ENCODE measurements around the gene ANKRD65. TPM values are rescaled to one million over a fixed set of nuclear protein-coding genes. Genes with fewer than 3 reads are reported as not detected.

Gene ANKRD65
- total RNA-seq, 1 experiment from 2014 or later = 0.18 TPM

- Histone ChIP-seq H3K9ac (ENCODE audit: low read length) (peak overlapping the region; percentile 61), H3K27ac (ENCODE audit: low read length) (no peak overlapping the region)
- CTCF ChIA-PET = no interaction called here
Measured at GRCh38 chr1:1435911-1436629, 15.0 kb upstream of the ANKRD65 start.

GRCh38 chr1:1435106-1435903 lies 14.2 kb upstream of the ANKRD65 start, which contains the start of gene VWA1:
Gene VWA1, plus strand, starts transcription at chr1:1435690. Its CDS starts 59 bp downstream, at chr1:1435749.
- H2AFZ ChIP-seq (ENCODE audit: low read length) = peak within 1 kb of the TSS; percentile 59

More at GRCh38 chr1:1435911-1436629, 15.0 kb upstream of the ANKRD65 start:
- Histone ChIP-seq H3K4me3 (ENCODE audit: low read length) (peak overlapping the region; percentile 88), H3K36me3 (ENCODE audit: low read depth, low read length) (no peaks in the 10 kb centered on the region), H3K79me2 (ENCODE audit: low read length) (peaks cover 13% of the 10 kb centered on the region), H3K9me2 (replicated peaks; ENCODE audit: low read length) (no peaks in the 10 kb centered on the region), H3K27me3 (ENCODE audit: low read length) (no peaks in the 10 kb centered on the region), H3K4me1 (ENCODE audit: insufficient read depth, low read length) (peaks cover 48% of the 10 kb centered on the region), H2AFZ (ENCODE audit: low read length) (peak overlapping the region; percentile 54), H3K9me3 (ENCODE audit: low read length) (no peaks in the 10 kb centered on the region), H3F3A (ENCODE audit: low read length, unreplicated experiment) (no peaks in the 10 kb centered on the region), H4K20me1 (ENCODE audit: low read length) (no peaks in the 10 kb centered on the region), H3K4me2 (ENCODE audit: low read length) (peak overlapping the region; percentile 100)
- intact Hi-C loops (cut with micrococcal nuclease) = no loop called here
- TF ChIP-seq CTCF (conservative IDR thresholded peaks at IDR 0.05; ENCODE audit: low read depth, low read length) = no peak
- no peak for TF ChIP-seq EZH2 (IDR thresholded peaks at IDR 0.05; ENCODE audit: low read length, unreplicated experiment)
- no peak for TF ChIP-seq EZH2phosphoT487 (IDR thresholded peaks at IDR 0.05; ENCODE audit: borderline replicate concordance, low read length)
- DNase-seq = no peak
- no TSS peak for BruUV-seq (replicated peaks)
- ATAC-seq = no peak; the same call in 1 of the 2 replicates
- POLR2A ChIA-PET (ENCODE audit: unreplicated experiment) = no interaction called here

More at GRCh38 chr1:1435106-1435903, 14.2 kb upstream of the ANKRD65 start, which contains the start of gene VWA1:
- Histone ChIP-seq H3K27me3 (ENCODE audit: low read length) (no peaks in the 10 kb centered on the region), H3K9me3 (ENCODE audit: low read length) (no peaks in the 10 kb centered on the region), H3K4me3 (ENCODE audit: low read length) (peak within 1 kb of the TSS; percentile 88), H3K4me1 (ENCODE audit: insufficient read depth, low read length) (peaks cover 48% of the 10 kb centered on the region), H3F3A (ENCODE audit: low read length, unreplicated experiment) (no peaks in the 10 kb centered on the region), H3K9me2 (replicated peaks; ENCODE audit: low read length) (no peaks in the 10 kb centered on the region), H3K9ac (ENCODE audit: low read length) (peak within 1 kb of the TSS; percentile 61), H3K79me2 (ENCODE audit: low read length) (peaks cover 13% of the 10 kb centered on the region), H3K36me3 (ENCODE audit: low read depth, low read length) (no peaks in the 10 kb centered on the region), H4K20me1 (ENCODE audit: low read length) (no peaks in the 10 kb centered on the region), H3K27ac (ENCODE audit: low read length) (no peak within 1 kb of the TSS), H3K4me2 (ENCODE audit: low read length) (peak within 1 kb of the TSS; percentile 100)
- no peak for TF ChIP-seq EZH2 (IDR thresholded peaks at IDR 0.05; ENCODE audit: low read length, unreplicated experiment)
- TF ChIP-seq EZH2phosphoT487 (IDR thresholded peaks at IDR 0.05; ENCODE audit: borderline replicate concordance, low read length) = no peak
- no peak for TF ChIP-seq CTCF (conservative IDR thresholded peaks at IDR 0.05; ENCODE audit: low read depth, low read length)
- DNase-seq (peak; percentile 88), ATAC-seq (peak; percentile 74)
- BruUV-seq (replicated peaks) = no TSS peak
- POLR2A ChIA-PET (ENCODE audit: unreplicated experiment) = no interaction called here
- intact Hi-C loops (cut with micrococcal nuclease) = no loop called here
- CTCF ChIA-PET = no interaction called here
